ENCODE data around the gene EEF2KMT. TPM values are rescaled to one million over a fixed set of nuclear protein-coding genes. Genes with fewer than 3 reads are reported as not detected.

Gene EEF2KMT
- polyA plus RNA-seq, 1 of the 3 experiments (the other 2 are of a cell fraction), result 12.9 TPM

- TF ChIP-seq IRF3 (IDR thresholded peaks at IDR 0.05; ENCODE audit: low read depth, low read length) (no peak), MXI1 (IDR thresholded peaks at IDR 0.05; ENCODE audit: low read depth, low read length) (peak; percentile 29), JUND (IDR thresholded peaks at IDR 0.05) (no peak), NRF1 (IDR thresholded peaks at IDR 0.05; ENCODE audit: low read depth, low read length) (peak; percentile 71), SMC3 (IDR thresholded peaks at IDR 0.05; ENCODE audit: low read depth, low read length) (no peak), GATA2 (CRISPR knock-in tag; IDR thresholded peaks at IDR 0.05) (no peak), FOXJ3 (CRISPR knock-in tag; IDR thresholded peaks at IDR 0.05) (no peak), PBX3 (IDR thresholded peaks at IDR 0.05) (no peak), USF1 (IDR thresholded peaks at IDR 0.05; ENCODE audit: borderline replicate concordance, low read depth) (peak; percentile 98), SIN3A (IDR thresholded peaks at IDR 0.05; ENCODE audit: borderline replicate concordance, low read depth, low read length) (peak; percentile 64; the same call in 1 of the 2 replicates)
Observed at GRCh38 chr16:5071681-5072333, 25.8 kb downstream of the EEF2KMT start, which contains the start of gene ALG1 (continued).

GRCh38 chr16:5071341-5071680 lies 26.3 kb downstream of the EEF2KMT start:
- Histone ChIP-seq H3K79me2 (ENCODE audit: insufficient read depth) (peaks cover 23% of the 10 kb centered on the region; the same call in 1 of the 2 replicates), H3K4me1 (ENCODE audit: control insufficient read depth in 1 of 2, insufficient read depth in 2 of 2, low read depth in 1 of 2, low read length in 1 of 2) (peaks cover 4 to 6% of the 10 kb centered on the region in 2 experiments; a peak in 1 of 4 replicates), H3K4me2 (peak overlapping the region; percentile 80), H4K20me1 (ENCODE audit: insufficient read depth) (no peaks in the 10 kb centered on the region), H3K9me2 (no peaks in the 10 kb centered on the region), H3K9me3 (no peaks in the 10 kb centered on the region), H3K9ac (peak overlapping the region; percentile 73), H3K4me3 (ENCODE audit: low read depth in 2 of 2, low read length in 1 of 2) (peak overlapping the region; percentile 79 to 82; a peak in 3 of 4 replicates), H3F3A (replicated peaks; ENCODE audit: insufficient read depth) (no peaks in the 10 kb centered on the region), H2AFZ (ENCODE audit: low read depth) (peak overlapping the region; percentile 96), H3K36me3 (replicated peaks in 1 of 2; ENCODE audit: control insufficient read depth in 1 of 2, insufficient read depth in 2 of 2, low read length in 1 of 2) (peaks cover 0 to 8% of the 10 kb centered on the region in 2 experiments), H3K27me3 (ENCODE audit: insufficient read depth) (no peaks in the 10 kb centered on the region; the same call in 1 of the 2 replicates), H3K27ac (ENCODE audit: low read depth in 2 of 2, low read length in 1 of 2) (peak overlapping the region in 1 of 2 experiments; percentile 62; a peak in 2 of 4 replicates)
- no peak for DNase-seq
- 32% methylated on average over 7 of the region's 7 CpGs for WGBS (ENCODE audit: low lambda C conversion rate)
- CTCF ChIA-PET, result interaction anchor here (1.1 kb wide), 2 partner anchors 8 to 16 kb away, joined by 3 read pairs; no protein-coding TSS in a partner anchor
- TF ChIP-seq FOXJ3 (CRISPR knock-in tag; IDR thresholded peaks at IDR 0.05) (no peak), RCOR1 (IDR thresholded peaks at IDR 0.05; ENCODE audit: low read length) (no peak), GABPA (IDR thresholded peaks at IDR 0.05; ENCODE audit: low read depth) (no peak), USF1 (IDR thresholded peaks at IDR 0.05; ENCODE audit: borderline replicate concordance, low read depth) (no peak), TAF1 (IDR thresholded peaks at IDR 0.05; ENCODE audit: borderline replicate concordance, low read depth, low read length) (no peak), CTCF (IDR thresholded peaks at IDR 0.05) (no peak), TCF12 (IDR thresholded peaks at IDR 0.05) (no peak)
- POLR2A ChIA-PET, result no interaction called here
